D721Med (cell line): ENCODE measurements around the gene AIG1.

Source experiments
- DNase-seq: peaks from one replicate; pipeline ENCODE4 v3.0.0; 2011; ENCODE audit warnings: low spot score; ENCODE audit not compliant: insufficient read length
- FAIRE-seq: peaks from 2 replicates; lab custom pipeline; 2011; peaks lifted over from hg19 to GRCh38; lab: Jason Lieb, UNC
- CTCF ChIP-seq: IDR thresholded peaks from 2 replicates; pipeline ENCODE4 v1.5.1; 2012; ENCODE audit warnings: mild to moderate bottlenecking, control low read depth; ENCODE audit not compliant: insufficient read depth; ENCODE audit errors: missing control alignments

AIG1 gene

GRCh38 chr6:143125864-143126573, 65.3 kb downstream of the AIG1 start:
- no peak for FAIRE-seq
- TF ChIP-seq CTCF = no peak
- no peak for DNase-seq

- no peak for FAIRE-seq
- no peak for DNase-seq
- TF ChIP-seq CTCF = no peak
Observed at GRCh38 chr6:143126574-143126941, 65.9 kb downstream of the AIG1 start.

DNA sequence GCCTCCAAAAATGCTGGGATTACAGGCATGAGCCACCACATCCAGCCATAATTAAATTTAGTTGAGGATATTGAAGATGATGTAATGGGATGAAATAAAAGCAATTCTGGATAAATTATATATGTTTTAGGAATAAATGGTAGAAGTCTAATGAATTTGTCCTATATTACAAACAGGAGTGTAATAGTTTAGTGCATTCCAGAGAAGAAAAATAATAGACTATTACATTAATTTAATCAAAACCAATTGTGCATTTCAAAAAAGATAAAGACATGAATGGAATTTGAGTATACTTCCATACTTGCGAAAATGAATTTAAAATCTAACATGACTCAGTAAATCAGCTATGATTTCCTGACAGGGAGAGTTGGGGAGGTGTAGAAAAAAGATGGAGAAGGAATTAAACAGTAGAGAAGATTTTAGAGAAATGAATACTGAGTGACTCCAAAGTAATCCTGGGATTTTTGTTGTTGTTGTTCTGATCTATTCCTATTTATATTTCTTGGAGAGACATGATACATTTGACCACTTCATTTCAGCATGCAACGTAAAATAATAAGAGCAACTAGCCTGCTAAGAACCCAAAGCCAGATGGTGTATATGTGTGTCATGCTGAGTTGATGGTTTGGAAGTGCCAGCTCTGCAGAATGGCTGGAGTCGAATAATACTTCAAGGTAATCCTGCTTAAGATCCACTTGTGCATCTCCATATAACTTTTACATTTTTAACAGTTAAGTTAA, 67.4 kb downstream of the AIG1 start:
- FAIRE-seq = no peak
- TF ChIP-seq CTCF = no peak
- DNase-seq = no peak

DNA sequence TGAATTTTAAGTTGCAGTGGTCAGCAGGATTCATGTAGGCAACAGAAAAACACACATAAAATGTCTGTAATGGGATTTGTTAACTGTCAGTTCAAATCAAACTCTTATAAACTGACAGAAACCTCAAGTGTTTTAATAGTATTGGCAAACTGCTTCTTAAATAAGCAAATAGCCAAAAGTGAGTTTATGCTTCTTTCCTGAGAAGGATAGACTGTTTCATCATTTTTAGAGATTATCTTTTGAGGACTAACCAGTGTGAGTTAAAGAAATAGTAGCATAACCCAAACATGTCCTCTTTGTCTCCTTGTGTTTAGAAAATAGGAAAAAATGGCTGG, 68.0 kb downstream of the AIG1 start:
- DNase-seq (no peak), FAIRE-seq (no peak)
- no peak for TF ChIP-seq CTCF

DNA sequence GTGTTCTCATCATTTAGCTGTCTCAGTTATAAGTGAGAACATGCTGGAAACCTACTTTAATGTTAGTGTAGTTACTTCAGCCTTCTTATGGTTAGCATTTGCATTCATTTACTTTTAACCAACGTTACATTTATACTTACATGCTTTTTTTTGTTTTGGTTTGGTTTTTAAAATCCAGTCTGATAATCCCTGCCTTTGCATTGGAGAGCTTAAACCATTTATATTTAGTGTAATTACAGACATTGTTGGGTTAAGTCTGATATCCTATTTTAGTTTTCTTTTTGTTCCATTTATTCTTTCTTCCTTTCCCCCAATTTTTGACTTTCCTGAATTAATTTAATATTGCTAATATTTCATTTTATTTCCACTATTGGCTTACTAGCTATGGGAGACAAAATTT, 70.2 kb downstream of the AIG1 start:
- no peak for TF ChIP-seq CTCF
- DNase-seq (no peak), FAIRE-seq (no peak)

DNA sequence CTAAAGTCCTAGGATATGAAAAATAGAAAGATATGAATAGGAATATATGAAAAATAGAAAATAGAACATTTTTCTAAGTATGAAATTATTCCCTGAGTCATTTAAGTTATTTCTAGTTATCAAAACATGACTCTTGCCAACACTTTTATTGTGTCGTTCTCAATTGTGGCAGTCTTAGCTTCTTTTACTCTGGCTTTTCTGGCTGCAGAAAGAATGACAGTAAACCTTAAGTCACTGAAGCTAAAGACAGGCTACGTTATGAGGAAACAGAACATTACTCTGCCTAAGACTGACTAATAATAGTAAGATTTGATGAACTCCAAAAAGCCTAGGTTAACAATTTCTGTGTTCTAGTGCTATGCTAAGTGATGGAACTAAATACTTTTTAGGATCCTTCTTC, 74.6 kb downstream of the AIG1 start:
- no peak for TF ChIP-seq CTCF
- DNase-seq (no peak), FAIRE-seq (no peak)
